Left hindlimb (tissue), 1 donor: ENCODE results near the gene SERINC4.
"Not testable (repeated sequence)": the region's sequence is repeated elsewhere in the genome, so short reads cannot be mapped to it uniquely, and the experiment has no call there.

ENCODE experiments used
- DNase-seq: peaks from one replicate; pipeline ENCODE4 v3.0.0-alpha.2; 2018

Gene SERINC4

GRCh38 chr15:43748376-43748775 is 51.6 kb downstream of the SERINC4 start:
- no peak for DNase-seq

GRCh38 chr15:43746903-43747309 is 53.1 kb downstream of the SERINC4 start:
- DNase-seq, result not testable (repeated sequence)

GRCh38 chr15:43746245-43746902 is 53.6 kb downstream of the SERINC4 start, which contains the start of gene PDIA3:
TSS of gene PDIA3 (plus strand) at chr15:43746438. CDS start at chr15:43746540, 102 bp downstream.
- peak; percentile 96 for DNase-seq
